Head of caudate nucleus (tissue), 42 donors: ENCODE measurements around the gene CAVIN1.
A peak's percentile ranks its signal among the peaks of the same experiment; 100 is the strongest.
"Not testable (repeated sequence)": the region's sequence is repeated elsewhere in the genome, so short reads cannot be mapped to it uniquely, and the experiment has no call there.

Experiments used
- DNase-seq, 42 donors: peaks; one replicate each; pipeline versions ENCODE4 v3.0.0 to v3.0.0-alpha.2; 2020 to 2021; ENCODE audit warnings: mixed read lengths in 7 of 42
- intact Hi-C: fragments of 100-400 bp; cut with DNase I; formaldehyde crosslinking; loops from one replicate; pipeline ENCODE4 v1.15.0; 2022

The CAVIN1 gene

DNA sequence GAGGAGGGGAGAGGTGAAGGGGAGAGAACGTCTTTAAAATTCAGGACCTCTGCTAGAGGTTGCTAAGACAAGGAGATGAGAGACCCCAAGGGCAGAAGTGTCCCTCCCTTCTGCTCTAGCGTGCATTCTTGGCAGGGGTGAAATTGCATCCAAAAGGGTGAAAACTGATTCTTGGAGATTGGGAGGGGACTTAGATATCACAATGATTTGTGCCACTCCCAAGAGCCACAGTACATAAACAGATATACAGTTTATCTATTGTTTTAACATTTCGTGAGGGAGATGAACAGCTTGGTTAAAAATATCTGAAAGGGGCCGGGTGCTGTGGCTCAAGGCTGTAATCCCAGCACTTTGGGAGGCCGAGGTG is 12.8 kb downstream of the CAVIN1 start:
- DNase-seq, result no peak
- intact Hi-C loops, result no loop called here

DNA sequence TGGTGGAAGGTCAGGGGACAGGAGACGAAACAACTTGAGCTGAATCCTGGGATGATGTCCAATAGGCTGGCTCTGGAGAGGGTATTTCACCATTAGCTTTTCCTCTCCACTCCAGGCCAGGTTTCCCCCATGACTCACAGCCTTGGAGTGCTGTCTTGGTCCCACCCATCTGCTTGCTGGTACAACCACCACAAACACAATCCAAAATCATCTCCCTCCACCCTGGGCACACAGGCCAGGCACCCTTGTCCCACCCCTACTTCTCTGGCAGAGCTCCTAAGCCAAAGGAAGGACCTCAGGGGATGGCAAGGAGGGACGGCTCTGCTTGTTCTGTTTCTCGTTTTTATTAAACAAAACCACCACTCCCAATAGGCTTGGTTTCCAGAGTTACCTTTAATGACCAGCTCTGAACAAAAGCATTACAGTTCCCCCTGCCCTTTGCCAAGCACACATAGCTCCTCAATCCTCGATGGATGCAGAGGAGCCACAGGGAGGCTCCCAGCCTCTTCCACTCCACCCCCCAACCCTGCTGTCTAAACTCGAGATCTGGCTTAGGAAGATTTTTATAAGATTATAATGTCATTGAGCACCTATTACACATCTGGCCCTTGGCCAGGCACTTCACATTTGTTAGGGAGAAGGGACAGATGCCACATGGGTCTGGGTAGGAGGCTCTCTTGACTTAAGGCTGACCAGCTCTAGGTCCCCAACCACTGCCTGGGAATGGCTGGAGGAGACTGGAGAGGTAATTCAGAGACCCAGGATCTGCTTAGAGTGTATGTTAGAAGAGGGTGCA is 13.3 kb downstream of the CAVIN1 start:
- intact Hi-C loops, result loop anchor here (10.0 kb wide), 1 partner anchor 225 kb away; the partner anchor contains the start of genes HCRT and KCNH4
- peak in 4 of 42 donors; percentile 15 to 54 (median 39) for DNase-seq

DNA sequence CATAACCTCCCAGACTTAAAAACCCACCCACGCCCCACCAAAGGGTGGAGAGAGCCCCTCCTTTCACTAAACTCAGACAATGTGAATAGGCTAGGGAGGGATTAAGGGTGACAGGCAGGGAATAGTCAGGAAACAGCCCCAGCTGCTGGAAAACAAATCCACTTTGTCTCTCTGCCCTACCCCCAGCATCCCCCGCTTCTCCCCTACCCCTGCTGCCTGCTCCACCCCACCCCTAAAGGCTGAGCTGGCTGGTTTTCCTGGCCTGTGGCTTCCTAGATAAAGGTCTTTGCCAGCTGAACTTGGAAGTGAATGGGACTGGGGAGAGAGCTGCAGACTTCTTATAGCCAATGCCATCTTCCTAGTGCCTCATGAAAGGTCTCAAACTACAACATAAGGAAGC is 15.0 kb downstream of the CAVIN1 start:
- DNase-seq, result peak; percentile 62 to 95 (median 86)
- intact Hi-C loops, result loop anchor here (10.0 kb wide), 1 partner anchor 223 kb away; the partner anchor contains the start of genes HCRT and KCNH4

DNA sequence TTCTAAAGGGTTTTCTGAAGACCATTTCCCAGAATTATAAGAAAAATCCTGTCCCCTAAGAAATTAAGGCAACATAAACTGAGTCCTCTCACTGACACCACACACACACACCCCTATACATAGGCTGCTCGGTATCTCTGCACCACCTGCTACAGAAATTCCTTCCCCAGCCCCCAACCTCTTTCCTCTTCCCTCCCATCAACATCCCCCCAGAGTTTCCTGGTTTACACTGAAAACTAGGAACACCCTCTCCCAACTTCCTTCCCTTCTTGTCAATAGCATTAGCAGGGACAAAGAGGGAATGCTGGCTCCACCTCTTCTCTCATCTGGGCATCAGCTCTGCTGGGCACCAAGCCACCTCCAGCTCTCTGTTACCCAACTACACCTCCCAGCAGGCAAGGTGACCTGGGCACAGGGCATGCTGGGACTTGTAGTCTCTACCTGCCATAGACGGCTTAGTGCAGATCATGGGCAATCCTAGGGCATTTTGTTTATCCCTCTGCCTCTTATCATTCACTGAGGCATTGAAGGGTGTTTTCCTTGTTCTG is 15.7 kb downstream of the CAVIN1 start:
- intact Hi-C loops, result loop anchor here (10.0 kb wide), 1 partner anchor 223 kb away; the partner anchor contains the start of genes HCRT and KCNH4
- peak; percentile 63 to 93 (median 82) for DNase-seq

DNA sequence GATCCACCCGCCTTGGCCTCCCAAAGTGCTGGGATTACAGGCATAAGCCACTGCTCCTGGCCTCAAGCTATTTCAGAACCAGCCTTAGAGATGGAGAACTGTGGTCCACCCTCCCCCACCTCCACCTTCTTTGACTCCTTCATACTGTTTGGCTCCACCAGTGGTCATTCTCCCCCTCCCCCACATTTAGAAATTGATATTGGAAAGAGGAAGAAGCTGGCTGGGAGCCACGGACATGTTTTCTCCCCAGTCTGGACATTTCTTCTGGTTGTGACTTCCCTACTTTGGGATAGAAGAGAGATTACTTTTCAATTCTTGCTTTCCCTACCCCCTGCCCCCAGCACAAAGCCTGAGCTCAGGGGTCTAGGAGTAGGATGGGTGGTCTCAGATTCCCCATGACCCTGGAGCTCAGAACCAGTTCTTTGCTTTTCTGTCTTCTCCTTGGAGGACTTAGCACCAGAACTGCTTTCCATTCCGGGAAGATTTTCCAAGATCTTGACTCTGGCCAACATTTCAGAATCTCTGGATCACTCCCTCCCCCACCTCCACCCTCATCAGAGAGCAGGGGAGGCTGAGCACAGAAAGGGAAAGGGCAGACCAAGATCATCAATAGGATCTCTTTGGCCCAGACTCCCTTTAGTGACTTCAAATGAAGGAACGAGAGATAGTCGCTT is 16.3 kb downstream of the CAVIN1 start:
- DNase-seq, result no peak
- intact Hi-C loops, result loop anchor here (1.0 to 10.0 kb wide), 2 partner anchors 84 to 222 kb away; partner anchors contain the start of genes HCRT and KCNH4

DNA sequence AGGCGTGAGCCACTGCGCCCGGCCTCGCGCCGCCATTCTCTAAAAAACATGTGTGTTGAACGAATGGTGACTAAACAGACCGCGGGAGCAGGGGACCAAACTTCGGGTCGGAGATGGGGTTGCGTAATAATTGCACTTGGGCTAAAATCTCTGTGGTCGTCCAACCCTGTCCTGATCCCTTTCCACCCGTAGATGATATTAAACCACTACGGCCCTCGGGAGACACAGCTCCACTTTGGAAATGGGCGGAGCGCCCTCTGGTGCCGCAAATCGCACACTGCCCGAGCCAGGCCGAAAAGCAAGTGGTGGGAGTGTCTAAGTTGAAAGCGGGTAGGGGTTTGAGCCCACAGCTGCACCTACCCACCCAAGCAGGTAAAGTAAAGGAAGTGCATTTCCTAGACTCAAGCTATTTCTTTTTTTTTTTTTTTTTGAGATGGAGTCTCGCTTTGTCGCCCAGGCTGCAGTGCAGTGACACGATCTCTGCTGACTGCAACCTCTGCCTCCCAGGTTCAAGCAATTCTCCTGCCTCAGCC is 17.0 kb downstream of the CAVIN1 start:
- peak; percentile 60 to 95 (median 87) for DNase-seq
- intact Hi-C loops, result loop anchor here (1.0 to 10.0 kb wide), 2 partner anchors 84 to 221 kb away; partner anchors contain the start of genes HCRT and KCNH4

DNA sequence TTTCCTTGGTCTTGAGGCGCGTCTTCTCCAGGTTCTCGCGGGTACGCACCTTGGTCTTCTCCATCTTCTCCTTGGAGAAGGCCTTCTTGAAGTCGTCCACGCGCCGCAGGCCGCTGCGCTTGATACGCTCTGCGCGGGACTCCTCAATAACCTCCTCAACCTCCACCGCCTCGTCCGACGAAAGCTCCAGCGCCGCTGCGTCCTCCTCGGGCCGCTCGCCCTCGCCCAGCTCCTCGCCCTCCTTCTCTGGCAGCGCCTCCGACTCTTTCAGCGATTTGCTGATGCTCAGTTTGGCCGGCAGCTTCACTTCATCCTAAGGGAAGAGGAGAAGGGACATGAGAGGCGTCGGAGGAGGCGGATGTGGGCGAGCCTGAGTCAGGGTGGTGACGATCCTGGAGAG is 18.0 kb downstream of the CAVIN1 start:
- intact Hi-C loops, result loop anchor here (10.0 kb wide), 1 partner anchor 220 kb away; the partner anchor contains the start of genes HCRT and KCNH4
- no peak for DNase-seq

DNA sequence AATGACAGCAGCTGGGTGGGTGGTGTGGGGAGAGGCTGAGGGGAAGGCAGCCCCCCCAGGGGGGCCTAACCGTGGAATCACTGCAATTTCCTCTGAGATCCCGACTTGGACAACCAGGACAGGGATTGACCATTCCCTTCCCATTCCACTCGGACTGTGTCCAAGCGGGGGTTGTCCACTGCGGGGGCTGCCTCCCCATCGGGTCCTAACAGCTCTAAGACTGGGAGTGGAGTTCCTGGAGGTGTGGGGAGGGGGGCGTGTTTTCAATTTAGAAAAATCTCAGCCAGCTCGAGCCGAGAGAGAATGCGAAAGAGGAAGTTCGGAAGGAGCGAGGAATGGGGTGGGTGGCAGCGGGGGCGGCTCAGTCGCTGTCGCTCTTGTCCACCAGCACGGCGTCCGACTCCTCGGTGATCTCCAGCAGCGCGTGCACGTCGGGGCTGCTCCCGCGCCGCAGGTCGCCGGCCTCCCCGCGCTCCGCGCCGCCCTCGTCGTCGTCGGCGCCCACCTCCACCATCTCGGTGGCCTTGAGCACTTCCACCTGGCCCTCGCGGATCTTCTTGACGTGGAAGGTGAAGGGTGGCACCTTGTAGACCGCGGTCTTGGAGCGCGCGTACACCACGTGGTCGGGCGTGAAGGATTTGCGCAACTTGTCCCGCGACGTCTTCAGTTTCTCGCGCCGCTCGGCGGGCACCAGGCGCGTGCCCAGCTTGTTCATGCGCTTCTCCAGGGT is 18.6 kb downstream of the CAVIN1 start:
- intact Hi-C loops, result loop anchor here (10.0 kb wide), 1 partner anchor 220 kb away; the partner anchor contains the start of genes HCRT and KCNH4
- no peak for DNase-seq

DNA sequence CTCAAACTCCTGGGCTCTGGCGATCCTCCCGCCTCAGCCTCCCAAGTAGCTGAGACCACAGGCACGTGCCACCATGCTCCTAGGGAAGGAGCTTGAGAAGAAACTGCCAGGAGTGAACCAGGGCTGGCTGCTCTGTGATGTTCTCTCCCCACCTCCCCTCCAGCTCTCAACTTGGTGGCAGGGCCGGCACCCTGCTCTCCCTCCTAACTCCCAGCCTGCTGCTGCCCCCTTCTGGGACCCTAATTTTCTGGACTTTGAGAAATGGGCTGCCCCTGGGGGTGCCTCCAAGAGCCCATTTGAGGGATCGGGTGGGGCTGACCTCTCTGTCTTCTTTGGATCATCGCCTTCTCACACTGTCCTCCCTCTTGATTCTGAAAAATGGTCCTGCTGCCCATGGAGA is 19.9 kb downstream of the CAVIN1 start:
- intact Hi-C loops, result loop anchor here (10.0 kb wide), 1 partner anchor 218 kb away; the partner anchor contains the start of genes HCRT and KCNH4
- DNase-seq, result peak in 1 of 42 donors; percentile 67

DNA sequence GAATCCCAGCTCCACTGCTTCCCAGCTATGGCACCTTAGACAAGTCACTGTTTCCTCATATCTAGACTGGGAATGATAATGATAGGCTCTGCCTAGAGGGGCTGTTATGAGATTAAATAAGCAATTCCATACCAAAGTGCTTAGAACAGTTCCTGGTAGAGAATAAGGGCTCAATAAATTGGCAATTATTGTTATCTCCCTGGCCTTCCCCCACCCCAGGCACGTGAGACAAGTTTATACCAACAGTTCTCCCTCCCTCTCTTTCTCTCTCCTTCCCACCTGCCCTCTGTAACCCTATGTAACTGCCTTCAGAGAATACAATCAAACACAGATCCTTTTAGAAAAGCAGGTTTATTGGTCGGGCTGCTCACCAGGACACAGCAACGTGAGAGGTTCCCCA is 20.9 kb downstream of the CAVIN1 start:
- intact Hi-C loops, result loop anchor here (10.0 kb wide), 1 partner anchor 217 kb away; the partner anchor contains the start of genes HCRT and KCNH4

DNA sequence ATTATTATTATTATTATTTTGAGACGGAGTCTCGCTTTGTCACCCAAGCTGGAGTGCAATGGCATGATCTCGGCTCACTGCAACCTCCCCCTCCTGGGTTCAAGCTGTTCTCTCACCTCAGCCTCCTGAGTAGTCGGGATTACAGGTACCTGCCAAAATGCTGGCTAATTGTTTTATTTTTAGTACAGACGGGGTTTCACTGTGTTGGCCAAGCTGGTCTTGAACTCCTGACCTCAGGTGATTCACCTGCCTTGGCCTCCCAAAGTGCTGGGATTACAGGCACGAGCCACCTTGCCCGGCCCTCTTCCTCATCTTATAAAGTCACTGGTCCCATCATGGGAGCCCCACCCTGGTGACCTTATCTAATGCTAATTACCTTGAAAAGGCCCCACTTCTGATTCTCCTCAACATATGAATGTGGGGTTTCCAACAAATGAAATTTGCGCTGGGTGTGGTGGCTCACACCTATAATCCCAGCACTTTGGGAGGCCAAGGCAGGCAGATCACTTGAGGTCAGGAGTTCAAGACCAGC is 22.1 kb downstream of the CAVIN1 start:
- DNase-seq, result not testable (repeated sequence)
- intact Hi-C loops, result loop anchor here (10.0 kb wide), 1 partner anchor 216 kb away; the partner anchor contains the start of genes HCRT and KCNH4

More for the DNA sequence above, 20.9 kb downstream of the CAVIN1 start:
- DNase-seq, result no peak

DNA sequence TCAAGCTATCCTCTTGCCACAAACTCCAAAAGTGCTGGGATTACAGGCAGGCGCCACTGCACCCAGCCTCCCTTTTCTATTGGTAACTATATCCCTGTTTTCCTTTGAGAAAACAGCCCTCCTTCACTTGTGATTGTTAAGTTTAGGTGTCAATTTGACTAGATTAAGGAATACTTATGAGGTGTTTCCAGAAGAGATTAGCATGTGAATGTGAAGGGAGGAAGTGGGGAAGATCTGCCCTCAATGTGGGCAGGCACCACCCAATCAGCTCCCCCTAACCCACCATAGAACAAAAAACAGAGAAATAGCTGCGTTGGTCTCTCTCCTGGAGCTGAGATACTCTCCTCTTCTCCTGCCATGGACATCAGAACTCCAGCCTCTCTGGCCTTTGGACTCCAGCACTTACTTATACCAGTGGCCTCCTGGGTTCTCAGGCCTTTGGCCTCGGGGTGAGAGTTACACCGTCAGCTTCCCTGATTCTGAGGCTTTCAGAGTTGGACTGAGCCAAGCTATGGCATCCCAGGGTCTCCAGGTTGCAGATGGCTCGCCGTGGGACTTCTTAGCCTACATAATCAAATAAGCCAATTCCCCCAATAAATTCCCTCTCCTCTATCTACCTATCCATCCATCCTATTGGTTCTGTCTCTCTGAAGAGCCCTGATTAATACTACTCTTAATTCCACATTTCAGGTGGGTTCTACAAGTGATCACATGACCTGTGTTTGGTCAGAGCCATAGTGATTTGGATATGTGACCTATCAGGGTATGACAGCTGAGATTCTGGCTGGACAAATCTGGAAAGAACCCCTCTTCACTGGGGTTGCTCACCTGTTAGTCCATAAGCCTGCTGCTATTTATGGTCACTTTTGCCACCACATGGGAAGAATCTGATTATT is 22.9 kb downstream of the CAVIN1 start:
- intact Hi-C loops, result loop anchor here (10.0 kb wide), 1 partner anchor 215 kb away; the partner anchor contains the start of genes HCRT and KCNH4
- no peak for DNase-seq

DNA sequence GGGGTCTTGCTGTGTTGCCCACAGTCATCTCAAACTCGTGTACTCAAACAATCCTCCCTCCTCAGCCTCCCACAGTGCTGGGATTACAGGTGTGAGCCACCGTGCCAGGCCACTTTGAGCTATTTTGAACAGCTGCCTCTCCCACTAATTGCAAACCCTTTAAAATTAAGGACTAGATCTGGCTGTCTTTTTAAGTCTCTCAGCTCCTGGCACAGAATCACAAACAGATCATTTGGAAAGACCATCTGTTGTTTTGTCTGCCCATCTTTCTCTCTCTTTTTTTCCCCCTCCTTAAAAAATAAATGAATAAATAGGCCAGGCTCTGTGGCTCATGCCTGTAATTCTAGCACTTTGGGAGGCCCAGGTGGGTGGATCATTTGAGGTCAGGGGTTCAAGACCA is 23.9 kb downstream of the CAVIN1 start:
- no peak for DNase-seq
- intact Hi-C loops, result no loop called here

DNA sequence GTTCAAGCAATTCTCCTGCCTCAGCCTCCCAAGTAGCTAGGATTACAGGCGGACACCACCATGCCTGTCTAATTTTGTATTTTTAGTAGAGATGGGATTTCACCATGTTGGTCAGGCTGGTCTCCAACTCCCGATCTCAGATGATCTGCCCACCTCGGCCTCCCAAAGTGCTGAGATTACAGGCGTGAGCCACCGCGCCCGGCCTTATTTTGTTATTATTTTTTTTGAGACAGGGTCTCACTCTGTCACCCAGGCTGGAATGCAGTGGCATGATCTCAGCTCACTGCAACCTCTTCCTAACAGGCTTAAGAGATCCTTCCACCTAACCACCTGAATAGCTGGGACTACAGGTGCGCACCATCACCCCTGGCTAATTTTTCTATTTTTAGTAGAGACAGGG is 27.5 kb downstream of the CAVIN1 start:
- intact Hi-C loops, result not testable (repeated sequence)

DNA sequence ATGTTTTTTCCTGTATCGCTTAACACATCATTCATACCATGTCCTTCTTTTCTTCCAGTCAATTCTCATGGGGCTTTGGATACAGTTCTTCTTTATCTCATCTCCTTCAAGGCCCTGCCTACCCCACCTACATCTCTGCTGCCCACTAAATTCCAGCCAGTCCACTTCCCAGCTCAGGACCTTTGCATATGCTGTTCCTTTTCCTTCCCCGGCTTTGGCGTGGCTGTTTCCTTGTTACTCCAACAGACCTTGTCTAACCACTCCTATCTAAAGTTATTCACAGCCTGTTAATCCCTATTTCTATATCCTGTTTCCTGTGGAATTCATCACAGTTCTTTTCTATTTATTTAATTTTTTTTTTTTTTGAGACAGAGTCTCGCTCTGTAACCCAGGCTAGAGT is 28.2 kb downstream of the CAVIN1 start:
- intact Hi-C loops, result no loop called here

More for the DNA sequence above, 27.5 kb downstream of the CAVIN1 start:
- not testable (repeated sequence) for DNase-seq

DNA sequence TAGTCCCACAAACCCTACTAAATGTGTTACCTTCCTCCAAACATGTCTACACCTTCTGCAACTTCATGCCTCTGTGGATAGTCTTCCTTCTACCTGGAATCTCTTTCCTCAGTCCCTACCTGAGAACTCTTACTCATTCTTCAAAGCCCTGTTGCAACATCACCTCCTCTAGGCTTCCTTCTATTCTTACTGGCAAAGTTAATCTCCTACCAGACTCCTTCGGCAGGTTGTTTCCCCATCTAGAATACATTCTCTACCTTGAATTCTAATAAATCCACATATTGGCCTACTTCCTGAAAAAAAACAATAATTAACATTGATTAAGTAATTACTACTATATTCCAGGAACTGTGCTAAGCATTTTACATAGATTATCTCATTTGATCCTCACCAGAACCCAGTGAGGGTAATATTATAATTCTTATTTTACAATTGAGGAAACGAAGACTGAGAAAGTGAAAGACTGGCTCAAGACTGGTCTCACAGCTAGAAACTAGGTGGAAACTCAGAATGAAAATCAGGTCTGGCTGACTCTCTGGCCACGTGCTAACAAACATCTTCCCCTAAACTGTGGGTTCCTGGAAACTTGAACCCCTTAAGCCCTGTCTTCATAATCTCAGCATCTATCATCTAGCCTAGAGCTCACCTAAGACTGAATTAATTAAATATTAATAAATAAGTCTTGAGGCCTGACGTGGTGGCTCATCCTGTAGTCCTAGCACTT is 30.2 kb downstream of the CAVIN1 start:
- DNase-seq, result no peak
- intact Hi-C loops, result no loop called here

More for the DNA sequence above, 28.2 kb downstream of the CAVIN1 start:
- DNase-seq, result no peak
